GM23338 (cell line): ENCODE data around the gene CELSR1. TPM values are rescaled to one million over a fixed set of nuclear protein-coding genes. Genes with fewer than 3 reads are reported as not detected.
A peak's percentile ranks its signal among the peaks of the same experiment; 100 is the strongest.

Source experiments
- ATAC-seq: fragments of 200-7000 bp; cut with Tn5 transposase; 3 replicates; pipeline ENCODE4 v1.9.1; 2020
- DNase-seq: peaks from one replicate; pipeline ENCODE4 v3.0.0-alpha.2; 2015; ENCODE audit warnings: low spot score
- H2AFZ ChIP-seq: fragments of 200-600 bp; sonication (generic); 2 replicates; pipeline ENCODE4 v1.8.0; 2016; ENCODE audit warnings: antibody characterized with exemption, mild to moderate bottlenecking, moderate library complexity
- H3F3A ChIP-seq: fragments of 200-600 bp; sonication (generic); replicated peaks from 2 replicates; pipeline ENCODE4 v1.8.0; 2017; ENCODE audit warnings: antibody characterized with exemption, mixed run types, low read depth
- H3K27ac ChIP-seq: fragments of 200-600 bp; sonication (generic); 2 replicates; pipeline ENCODE4 v1.6.1; 2016; ENCODE audit warnings: low read depth
- H3K27me3 ChIP-seq: fragments of 200-600 bp; sonication (generic); 2 replicates; pipeline ENCODE4 v1.8.0; 2016; ENCODE audit warnings: mild to moderate bottlenecking, mixed run types, moderate library complexity; ENCODE audit not compliant: insufficient read depth
- H3K36me3 ChIP-seq: fragments of 200-600 bp; sonication (generic); 2 replicates; pipeline ENCODE4 v1.8.0; 2016; ENCODE audit warnings: mild to moderate bottlenecking; ENCODE audit not compliant: insufficient read depth
- H3K4me1 ChIP-seq: fragments of 200-600 bp; sonication (generic); 2 replicates; pipeline ENCODE4 v1.8.0; 2016; ENCODE audit warnings: mild to moderate bottlenecking, moderate library complexity; ENCODE audit not compliant: insufficient read depth
- H3K4me2 ChIP-seq: fragments of 200-600 bp; sonication (generic); 2 replicates; pipeline ENCODE4 v1.7.1; 2017; ENCODE audit warnings: mixed run types
- H3K4me3 ChIP-seq: fragments of 200-600 bp; sonication (generic); 2 replicates; pipeline ENCODE4 v1.6.1; 2016; ENCODE audit warnings: mixed run types
- H3K79me2 ChIP-seq: fragments of 200-600 bp; sonication (generic); replicated peaks from 2 replicates; pipeline ENCODE4 v1.8.0; 2017; ENCODE audit warnings: mild to moderate bottlenecking; ENCODE audit not compliant: insufficient read depth
- H3K9me2 ChIP-seq: fragments of 200-600 bp; sonication (generic); 2 replicates; pipeline ENCODE4 v1.8.0; 2017; ENCODE audit not compliant: insufficient read depth
- H4K20me1 ChIP-seq: fragments of 200-600 bp; sonication (generic); replicated peaks from 2 replicates; pipeline ENCODE4 v1.8.0; 2017; ENCODE audit warnings: mild to moderate bottlenecking; ENCODE audit not compliant: insufficient read depth
- H3K27ac Mint-ChIP-seq: 2 replicates; pipeline ENCODE4 v1.8.0; 2020; ENCODE audit warnings: inconsistent platforms, mild to moderate bottlenecking, moderate library complexity, mixed read lengths
- H3K27me3 Mint-ChIP-seq: 3 replicates; pipeline ENCODE4 v1.8.0; 2022; ENCODE audit warnings: low read depth, mild to moderate bottlenecking, moderate library complexity, mixed read lengths, inconsistent platforms; ENCODE audit not compliant: insufficient read depth, poor library complexity
- H3K36me3 Mint-ChIP-seq: 3 replicates; pipeline ENCODE4 v1.8.0; 2021; ENCODE audit warnings: low read depth, mild to moderate bottlenecking, inconsistent platforms, moderate library complexity, mixed read lengths
- H3K4me1 Mint-ChIP-seq: 3 replicates; pipeline ENCODE4 v1.8.0; 2020; ENCODE audit warnings: mild to moderate bottlenecking, inconsistent platforms, mixed read lengths
- H3K4me3 Mint-ChIP-seq: 3 replicates; pipeline ENCODE4 v1.8.0; 2021; ENCODE audit warnings: moderate library complexity, mild to moderate bottlenecking, inconsistent platforms, mixed read lengths
- H3K9me3 Mint-ChIP-seq: 3 replicates; pipeline ENCODE4 v1.8.0; 2020; ENCODE audit warnings: moderate library complexity, mild to moderate bottlenecking, inconsistent platforms, mixed read lengths
- CREB1 ChIP-seq: fragments of 250-450 bp; sonication (Bioruptor Pico); IDR thresholded peaks from 2 replicates; pipeline ENCODE4 v1.5.0; 2020; ENCODE audit warnings: low read depth, mild to moderate bottlenecking, moderate library complexity
- NANOG ChIP-seq: IDR thresholded peaks from 2 replicates; pipeline ENCODE4 v1.6.1; 2016; ENCODE audit warnings: antibody characterized with exemption, borderline replicate concordance
- POLR2AphosphoS5 ChIP-seq: IDR thresholded peaks from 2 replicates; pipeline ENCODE4 v1.6.1; 2016; ENCODE audit warnings: antibody characterized with exemption, low read depth
- STAT1 ChIP-seq: IDR thresholded peaks from one replicate; pipeline ENCODE4 v1.6.1; 2016; ENCODE audit warnings: antibody characterized with exemption; ENCODE audit not compliant: unreplicated experiment
- ZNF331 ChIP-seq: fragments of 250-450 bp; sonication (Bioruptor Pico); IDR thresholded peaks from 2 replicates; pipeline ENCODE4 v1.5.0; 2020; ENCODE audit warnings: low read depth, mild to moderate bottlenecking, moderate library complexity
- polyA plus RNA-seq: library from polyadenylated mRNA; unstranded; fragments of >200 nt; fragmentation: Nextera tagmentation; extraction: Ambion mirVana; gene quantifications from 2 replicates; pipeline ENCODE4 v1.2.1, GENCODE V29; 2016
- total RNA-seq: library from RNA; depleted of rRNA; stranded (reverse); fragments of >200 nt; shearing (Covaris generic); gene quantifications from 2 replicates; pipeline ENCODE4 v1.2.3, GENCODE V29; 2014
- TF ChIP-seq, protein P1 (sequence below): IDR thresholded peaks from one replicate; pipeline ENCODE4 v1.6.1; 2018; ENCODE audit warnings: antibody characterized with exemption; ENCODE audit not compliant: unreplicated experiment
- TF ChIP-seq, protein P2 (sequence below): fragments of 250-450 bp; sonication (Bioruptor Pico); IDR thresholded peaks from 2 replicates; pipeline ENCODE4 v1.5.0; 2020; ENCODE audit warnings: mild to moderate bottlenecking, moderate library complexity

Gene CELSR1
- total and polyA plus RNA-seq, 2 experiments from 2014 or later = 4.8 to 20.4 TPM

DNA sequence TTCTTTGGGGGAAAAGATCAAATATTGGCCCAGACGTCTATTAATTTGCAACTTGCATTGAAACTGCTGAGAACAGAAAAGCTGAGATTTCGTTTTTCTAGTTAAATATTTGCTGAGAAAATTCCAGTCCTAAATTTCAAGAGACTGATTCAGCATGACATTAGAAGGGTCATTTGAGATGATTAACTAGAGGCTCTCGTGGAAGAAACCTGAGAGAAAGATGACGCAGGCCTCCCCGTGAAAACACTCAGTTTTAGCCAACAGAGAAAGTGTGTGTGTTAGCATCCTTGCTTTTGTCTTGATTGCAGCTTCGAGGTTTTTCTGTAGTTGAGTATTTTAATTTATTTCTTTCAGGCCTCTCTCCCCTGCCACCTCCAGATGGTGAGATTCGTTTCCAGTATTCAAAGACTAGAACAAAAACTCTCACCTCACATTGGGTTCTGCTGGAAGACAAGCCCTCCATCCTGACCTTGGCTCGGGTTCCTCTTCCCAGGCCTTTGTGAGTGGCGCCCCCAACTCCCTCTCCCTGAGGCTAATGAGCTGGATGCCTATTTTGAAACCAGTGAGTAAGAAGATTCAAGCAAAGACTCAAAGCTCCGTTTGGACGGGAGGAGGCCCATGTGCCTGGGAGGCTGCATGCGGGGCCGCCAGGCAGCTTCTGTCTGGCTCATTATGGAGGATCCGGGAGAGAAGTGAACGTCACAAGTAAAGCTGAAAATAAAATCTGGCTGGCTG is 52.4 kb downstream of the CELSR1 start:
- no peaks in the 10 kb centered on the region for H3K36me3 ChIP-seq
- TF ChIP-seq NANOG (no peak), POLR2AphosphoS5 (no peak), ZNF331 (CRISPR knock-in tag) (no peak), STAT1 (no peak), CREB1 (no peak)
- TF ChIP-seq, protein P1, sequence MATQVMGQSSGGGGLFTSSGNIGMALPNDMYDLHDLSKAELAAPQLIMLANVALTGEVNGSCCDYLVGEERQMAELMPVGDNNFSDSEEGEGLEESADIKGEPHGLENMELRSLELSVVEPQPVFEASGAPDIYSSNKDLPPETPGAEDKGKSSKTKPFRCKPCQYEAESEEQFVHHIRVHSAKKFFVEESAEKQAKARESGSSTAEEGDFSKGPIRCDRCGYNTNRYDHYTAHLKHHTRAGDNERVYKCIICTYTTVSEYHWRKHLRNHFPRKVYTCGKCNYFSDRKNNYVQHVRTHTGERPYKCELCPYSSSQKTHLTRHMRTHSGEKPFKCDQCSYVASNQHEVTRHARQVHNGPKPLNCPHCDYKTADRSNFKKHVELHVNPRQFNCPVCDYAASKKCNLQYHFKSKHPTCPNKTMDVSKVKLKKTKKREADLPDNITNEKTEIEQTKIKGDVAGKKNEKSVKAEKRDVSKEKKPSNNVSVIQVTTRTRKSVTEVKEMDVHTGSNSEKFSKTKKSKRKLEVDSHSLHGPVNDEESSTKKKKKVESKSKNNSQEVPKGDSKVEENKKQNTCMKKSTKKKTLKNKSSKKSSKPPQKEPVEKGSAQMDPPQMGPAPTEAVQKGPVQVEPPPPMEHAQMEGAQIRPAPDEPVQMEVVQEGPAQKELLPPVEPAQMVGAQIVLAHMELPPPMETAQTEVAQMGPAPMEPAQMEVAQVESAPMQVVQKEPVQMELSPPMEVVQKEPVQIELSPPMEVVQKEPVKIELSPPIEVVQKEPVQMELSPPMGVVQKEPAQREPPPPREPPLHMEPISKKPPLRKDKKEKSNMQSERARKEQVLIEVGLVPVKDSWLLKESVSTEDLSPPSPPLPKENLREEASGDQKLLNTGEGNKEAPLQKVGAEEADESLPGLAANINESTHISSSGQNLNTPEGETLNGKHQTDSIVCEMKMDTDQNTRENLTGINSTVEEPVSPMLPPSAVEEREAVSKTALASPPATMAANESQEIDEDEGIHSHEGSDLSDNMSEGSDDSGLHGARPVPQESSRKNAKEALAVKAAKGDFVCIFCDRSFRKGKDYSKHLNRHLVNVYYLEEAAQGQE = no peak
- TF ChIP-seq, protein P2, sequence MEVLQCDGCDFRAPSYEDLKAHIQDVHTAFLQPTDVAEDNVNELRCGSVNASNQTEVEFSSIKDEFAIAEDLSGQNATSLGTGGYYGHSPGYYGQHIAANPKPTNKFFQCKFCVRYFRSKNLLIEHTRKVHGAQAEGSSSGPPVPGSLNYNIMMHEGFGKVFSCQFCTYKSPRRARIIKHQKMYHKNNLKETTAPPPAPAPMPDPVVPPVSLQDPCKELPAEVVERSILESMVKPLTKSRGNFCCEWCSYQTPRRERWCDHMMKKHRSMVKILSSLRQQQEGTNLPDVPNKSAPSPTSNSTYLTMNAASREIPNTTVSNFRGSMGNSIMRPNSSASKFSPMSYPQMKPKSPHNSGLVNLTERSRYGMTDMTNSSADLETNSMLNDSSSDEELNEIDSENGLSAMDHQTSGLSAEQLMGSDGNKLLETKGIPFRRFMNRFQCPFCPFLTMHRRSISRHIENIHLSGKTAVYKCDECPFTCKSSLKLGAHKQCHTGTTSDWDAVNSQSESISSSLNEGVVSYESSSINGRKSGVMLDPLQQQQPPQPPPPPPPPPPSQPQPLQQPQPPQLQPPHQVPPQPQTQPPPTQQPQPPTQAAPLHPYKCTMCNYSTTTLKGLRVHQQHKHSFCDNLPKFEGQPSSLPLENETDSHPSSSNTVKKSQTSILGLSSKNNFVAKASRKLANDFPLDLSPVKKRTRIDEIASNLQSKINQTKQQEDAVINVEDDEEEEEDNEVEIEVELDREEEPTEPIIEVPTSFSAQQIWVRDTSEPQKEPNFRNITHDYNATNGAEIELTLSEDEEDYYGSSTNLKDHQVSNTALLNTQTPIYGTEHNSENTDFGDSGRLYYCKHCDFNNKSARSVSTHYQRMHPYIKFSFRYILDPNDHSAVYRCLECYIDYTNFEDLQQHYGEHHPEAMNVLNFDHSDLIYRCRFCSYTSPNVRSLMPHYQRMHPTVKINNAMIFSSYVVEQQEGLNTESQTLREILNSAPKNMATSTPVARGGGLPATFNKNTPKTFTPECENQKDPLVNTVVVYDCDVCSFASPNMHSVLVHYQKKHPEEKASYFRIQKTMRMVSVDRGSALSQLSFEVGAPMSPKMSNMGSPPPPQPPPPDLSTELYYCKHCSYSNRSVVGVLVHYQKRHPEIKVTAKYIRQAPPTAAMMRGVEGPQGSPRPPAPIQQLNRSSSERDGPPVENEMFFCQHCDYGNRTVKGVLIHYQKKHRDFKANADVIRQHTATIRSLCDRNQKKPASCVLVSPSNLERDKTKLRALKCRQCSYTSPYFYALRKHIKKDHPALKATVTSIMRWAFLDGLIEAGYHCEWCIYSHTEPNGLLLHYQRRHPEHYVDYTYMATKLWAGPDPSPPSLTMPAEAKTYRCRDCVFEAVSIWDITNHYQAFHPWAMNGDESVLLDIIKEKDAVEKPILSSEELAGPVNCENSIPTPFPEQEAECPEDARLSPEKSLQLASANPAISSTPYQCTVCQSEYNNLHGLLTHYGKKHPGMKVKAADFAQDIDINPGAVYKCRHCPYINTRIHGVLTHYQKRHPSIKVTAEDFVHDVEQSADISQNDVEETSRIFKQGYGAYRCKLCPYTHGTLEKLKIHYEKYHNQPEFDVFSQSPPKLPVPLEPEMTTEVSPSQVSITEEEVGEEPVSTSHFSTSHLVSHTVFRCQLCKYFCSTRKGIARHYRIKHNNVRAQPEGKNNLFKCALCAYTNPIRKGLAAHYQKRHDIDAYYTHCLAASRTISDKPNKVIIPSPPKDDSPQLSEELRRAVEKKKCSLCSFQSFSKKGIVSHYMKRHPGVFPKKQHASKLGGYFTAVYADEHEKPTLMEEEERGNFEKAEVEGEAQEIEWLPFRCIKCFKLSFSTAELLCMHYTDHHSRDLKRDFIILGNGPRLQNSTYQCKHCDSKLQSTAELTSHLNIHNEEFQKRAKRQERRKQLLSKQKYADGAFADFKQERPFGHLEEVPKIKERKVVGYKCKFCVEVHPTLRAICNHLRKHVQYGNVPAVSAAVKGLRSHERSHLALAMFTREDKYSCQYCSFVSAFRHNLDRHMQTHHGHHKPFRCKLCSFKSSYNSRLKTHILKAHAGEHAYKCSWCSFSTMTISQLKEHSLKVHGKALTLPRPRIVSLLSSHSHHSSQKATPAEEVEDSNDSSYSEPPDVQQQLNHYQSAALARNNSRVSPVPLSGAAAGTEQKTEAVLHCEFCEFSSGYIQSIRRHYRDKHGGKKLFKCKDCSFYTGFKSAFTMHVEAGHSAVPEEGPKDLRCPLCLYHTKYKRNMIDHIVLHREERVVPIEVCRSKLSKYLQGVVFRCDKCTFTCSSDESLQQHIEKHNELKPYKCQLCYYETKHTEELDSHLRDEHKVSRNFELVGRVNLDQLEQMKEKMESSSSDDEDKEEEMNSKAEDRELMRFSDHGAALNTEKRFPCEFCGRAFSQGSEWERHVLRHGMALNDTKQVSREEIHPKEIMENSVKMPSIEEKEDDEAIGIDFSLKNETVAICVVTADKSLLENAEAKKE (CRISPR knock-in tag) = no peak
- H3K79me2 ChIP-seq = no peaks in the 10 kb centered on the region
- no peak overlapping the region for H3K4me3 ChIP-seq
- peaks cover 4% of the 10 kb centered on the region for H3K9me3 Mint-ChIP-seq
- H4K20me1 ChIP-seq = 0 out of 2 replicates have a peak, but pooled peaks cover 1% of the 10 kb centered on the region
- no peak overlapping the region for H2AFZ ChIP-seq
- H3K4me1 ChIP-seq = no peaks in the 10 kb centered on the region
- no peaks in the 10 kb centered on the region for H3K9me2 ChIP-seq
- no peak overlapping the region for H3K4me3 Mint-ChIP-seq
- H3K27ac Mint-ChIP-seq = peak overlapping the region; percentile 89
- DNase-seq = no peak
- no peak overlapping the region for H3K4me2 ChIP-seq
- no peaks in the 10 kb centered on the region for H3F3A ChIP-seq
- H3K4me1 Mint-ChIP-seq = peaks cover 31% of the 10 kb centered on the region
- H3K36me3 Mint-ChIP-seq = peaks cover 8% of the 10 kb centered on the region; the same call in 2 of the 3 replicates
- H3K27me3 Mint-ChIP-seq = peaks cover 15% of the 10 kb centered on the region
- ATAC-seq = peak; percentile 24
- no peaks in the 10 kb centered on the region for H3K27me3 ChIP-seq
- H3K27ac ChIP-seq = no peak overlapping the region
